LNCAP (cell line): ENCODE data around the gene NPDC1.

Experiments
- TF ChIP-seq, protein P1 (sequence below): fragments of 450-650 bp; IDR thresholded peaks from 2 replicates; pipeline ENCODE4 v1.5.1; 2017; ENCODE audit warnings: mild to moderate bottlenecking

NPDC1 gene

DNA sequence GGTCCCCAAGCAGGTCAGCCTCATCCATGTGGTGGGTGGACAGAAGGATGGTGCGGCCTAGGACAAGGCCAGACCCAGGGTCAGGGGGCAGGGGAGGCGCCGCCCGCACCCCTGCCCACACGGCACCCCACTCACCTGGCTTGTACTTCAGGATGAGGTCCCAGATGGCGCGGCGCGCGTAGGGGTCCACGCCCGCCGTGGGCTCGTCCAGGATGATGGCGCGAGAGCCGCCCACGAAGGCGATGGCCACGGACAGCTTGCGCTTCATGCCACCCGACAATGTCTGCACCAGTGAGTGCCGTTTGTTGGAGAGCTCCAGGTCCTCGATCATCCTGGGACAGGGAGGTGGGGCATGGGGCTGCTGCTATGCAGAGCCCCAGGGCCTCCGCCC is 30.4 kb downstream of the NPDC1 start:
- TF ChIP-seq, protein P1, sequence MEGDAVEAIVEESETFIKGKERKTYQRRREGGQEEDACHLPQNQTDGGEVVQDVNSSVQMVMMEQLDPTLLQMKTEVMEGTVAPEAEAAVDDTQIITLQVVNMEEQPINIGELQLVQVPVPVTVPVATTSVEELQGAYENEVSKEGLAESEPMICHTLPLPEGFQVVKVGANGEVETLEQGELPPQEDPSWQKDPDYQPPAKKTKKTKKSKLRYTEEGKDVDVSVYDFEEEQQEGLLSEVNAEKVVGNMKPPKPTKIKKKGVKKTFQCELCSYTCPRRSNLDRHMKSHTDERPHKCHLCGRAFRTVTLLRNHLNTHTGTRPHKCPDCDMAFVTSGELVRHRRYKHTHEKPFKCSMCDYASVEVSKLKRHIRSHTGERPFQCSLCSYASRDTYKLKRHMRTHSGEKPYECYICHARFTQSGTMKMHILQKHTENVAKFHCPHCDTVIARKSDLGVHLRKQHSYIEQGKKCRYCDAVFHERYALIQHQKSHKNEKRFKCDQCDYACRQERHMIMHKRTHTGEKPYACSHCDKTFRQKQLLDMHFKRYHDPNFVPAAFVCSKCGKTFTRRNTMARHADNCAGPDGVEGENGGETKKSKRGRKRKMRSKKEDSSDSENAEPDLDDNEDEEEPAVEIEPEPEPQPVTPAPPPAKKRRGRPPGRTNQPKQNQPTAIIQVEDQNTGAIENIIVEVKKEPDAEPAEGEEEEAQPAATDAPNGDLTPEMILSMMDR, result no peak

DNA sequence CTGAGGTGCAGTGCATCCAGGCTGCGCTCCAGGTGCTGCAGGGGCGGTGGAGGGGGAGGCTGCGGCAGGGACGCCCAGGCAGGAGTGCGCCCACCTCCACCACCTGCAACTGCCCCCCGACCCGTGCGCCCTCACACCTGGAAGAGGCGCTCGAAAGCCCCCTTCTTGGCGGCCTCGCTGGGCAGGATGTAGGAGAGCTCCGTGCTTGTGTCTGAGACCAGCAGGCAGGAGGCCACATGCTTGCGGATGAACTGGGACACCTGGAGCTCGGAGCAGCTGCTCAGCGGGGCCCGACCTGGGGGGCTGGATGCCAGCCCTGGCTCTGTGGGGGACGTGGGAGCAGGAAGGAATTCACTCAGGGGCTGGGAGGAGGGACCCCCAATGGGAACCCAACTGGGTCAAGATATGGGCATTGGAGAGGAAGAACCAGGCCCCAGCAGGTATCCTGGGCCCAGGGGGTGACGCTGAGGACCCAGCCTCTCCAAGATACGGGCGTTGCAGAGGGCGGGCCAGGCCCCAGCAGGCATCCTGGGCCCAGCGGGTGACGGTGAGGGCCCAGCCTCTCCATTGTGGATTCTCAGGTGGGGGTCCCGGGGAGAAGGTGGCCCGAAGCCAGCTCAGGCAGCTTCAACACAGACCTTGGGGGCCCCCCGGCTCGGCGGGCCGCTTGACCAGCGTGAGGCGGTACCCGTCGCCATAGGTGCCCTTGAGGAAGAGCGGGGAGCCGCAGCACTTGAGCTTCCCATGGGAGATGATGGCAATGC is 31.0 kb downstream of the NPDC1 start:
- TF ChIP-seq, protein P1, result no peak

DNA sequence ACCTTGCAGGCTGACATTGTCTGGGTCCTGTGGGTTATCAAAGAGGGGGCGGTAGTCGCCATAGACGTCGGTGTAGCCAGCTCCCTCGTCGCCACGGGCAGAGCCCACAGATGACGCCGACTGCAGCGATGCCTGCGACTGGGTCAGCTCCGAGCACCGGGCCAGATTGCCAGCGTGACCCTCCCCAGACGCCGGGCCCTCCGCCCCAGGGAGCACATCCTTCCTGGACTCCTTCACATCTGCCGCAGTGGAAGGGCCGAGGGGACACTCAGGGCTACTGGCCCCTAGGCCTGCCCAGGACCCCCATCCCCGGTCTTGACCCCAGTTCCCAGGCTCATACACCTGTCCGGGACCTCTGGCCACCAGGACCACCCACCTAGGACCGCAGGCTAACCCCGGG is 31.8 kb downstream of the NPDC1 start:
- TF ChIP-seq, protein P1, result no peak

DNA sequence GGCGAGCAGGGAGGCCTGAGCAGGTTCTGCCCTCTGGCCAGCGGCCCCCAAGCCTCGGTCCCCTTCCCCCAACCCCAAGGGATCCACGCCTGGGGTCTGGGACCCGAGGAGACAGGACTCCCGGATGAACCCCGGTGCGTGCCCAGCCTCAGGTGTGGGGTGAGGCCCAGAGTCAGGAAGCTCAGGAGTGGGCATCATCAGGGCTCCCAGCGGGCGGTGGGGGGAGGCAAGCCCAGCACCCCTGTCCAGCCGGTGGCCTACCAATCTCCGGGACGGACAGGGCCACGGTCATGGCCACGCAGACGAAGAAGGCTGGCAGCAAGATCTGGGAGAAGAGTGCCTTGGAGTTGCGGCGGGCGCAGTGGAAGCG is 32.4 kb downstream of the NPDC1 start:
- TF ChIP-seq, protein P1, result no peak

DNA sequence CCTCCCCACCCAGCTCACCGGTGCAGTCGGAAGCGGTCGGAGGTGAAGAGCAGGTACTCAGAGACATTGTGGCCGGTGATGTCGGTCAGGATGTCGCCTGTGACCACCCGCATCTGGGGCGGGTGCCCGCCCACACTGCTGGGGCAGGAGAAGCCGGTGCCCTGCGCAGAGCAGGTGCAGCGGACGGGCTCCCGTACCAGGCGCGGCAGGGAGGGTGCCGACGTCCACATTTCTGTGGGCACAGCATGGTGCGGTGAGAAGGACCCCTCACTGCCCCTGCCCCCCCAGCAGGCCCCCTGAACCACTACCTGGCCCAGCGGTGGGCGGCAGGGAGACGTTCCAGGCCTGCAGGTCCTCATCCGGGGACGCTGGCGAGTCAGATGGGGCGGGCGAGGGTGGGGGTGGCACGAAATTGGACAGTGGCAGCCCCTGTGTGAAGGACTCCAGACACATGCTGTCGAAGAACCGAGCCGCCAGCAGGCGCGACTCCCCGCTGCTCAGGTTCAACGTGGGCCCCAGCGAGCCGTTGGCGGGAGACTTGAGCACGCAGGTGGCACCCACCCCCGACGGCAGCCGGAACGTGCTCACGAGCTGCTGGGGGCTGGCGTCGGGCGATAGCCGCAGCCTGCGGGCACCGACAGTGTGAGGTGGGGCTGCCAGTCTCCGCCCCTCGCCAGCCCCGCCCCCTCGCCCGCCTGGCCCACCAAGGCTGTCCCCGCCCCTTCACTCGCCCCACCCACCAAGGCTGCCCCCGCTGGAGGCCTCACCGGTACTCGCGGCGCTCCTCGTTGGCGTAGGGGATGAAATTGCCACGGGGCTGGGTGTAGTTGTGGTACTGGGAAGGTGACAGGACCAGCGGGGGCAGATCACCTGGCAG is 33.0 kb downstream of the NPDC1 start:
- TF ChIP-seq, protein P1, result no peak

DNA sequence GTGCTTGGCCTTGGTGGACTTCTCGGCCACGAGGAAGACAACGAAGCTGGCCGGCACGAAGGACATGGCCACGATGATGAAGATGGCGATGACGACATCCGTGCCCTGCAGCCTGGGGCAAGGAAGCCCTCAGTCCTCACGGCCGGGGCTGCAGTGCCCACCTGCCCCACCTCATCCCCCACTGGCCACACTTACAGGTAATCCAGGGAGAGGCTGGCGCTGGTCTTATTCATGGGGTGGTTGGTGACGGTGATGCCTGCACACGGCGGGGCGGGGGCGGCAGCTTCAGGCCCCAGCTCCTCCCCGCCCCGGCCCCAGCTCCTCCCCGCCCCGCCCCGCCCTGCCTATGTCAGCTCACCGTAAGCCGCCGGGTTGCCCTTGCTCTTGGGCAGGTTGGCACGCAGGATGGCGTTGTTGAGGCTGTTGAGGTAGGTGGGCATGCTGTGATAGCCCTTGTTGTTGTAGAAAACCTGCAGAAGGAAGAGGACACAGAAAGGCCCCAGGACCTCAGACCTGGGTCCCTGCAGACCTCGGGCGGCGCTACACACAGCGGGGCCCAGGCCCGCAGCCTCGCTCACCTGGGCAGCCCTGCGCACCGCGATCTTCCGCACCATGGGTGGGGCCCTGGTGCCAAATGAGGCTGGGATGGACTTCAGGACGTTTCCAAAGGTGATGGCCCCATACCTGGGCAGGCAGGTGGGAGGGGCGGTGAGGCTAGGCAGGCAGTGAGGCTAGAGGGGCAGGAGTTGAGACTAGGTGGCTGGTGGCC is 33.9 kb downstream of the NPDC1 start:
- TF ChIP-seq, protein P1, result no peak

DNA sequence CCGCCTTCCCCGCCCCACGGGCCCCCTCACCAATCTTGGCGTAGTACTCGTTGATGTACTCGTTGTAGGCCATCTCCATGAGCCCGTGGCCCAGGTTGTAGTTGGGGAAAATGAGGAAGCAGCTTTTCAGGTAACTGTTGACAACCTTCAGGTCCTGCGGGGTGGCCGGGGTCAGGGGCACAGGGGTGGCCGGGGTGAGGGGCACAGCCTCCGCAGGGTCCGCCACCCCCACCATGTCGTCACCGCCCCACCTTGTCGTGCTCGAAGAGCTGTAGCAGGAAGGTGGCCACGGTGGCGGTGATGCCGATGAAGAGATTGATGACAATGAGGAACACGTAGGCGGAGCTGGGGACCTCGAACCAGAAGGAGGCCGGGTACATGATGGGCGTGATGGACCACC is 34.8 kb downstream of the NPDC1 start:
- TF ChIP-seq, protein P1, result no peak
